OCI-LY1 (cell line): Measurements from ENCODE around the gene CENPT.
A peak's percentile ranks its signal among the peaks of the same experiment; 100 is the strongest.

Experiments used
- H2AFZ ChIP-seq: fragments of 200-600 bp; sonication (generic), shearing (Covaris generic); 2 replicates; pipeline ENCODE4 v1.6.0; 2014; ENCODE audit warnings: antibody characterized with exemption, mild to moderate bottlenecking, low read length
- H3F3A ChIP-seq: fragments of 200-600 bp; sonication (generic), shearing (Covaris generic); 2 replicates; pipeline ENCODE4 v1.6.0; 2014; ENCODE audit warnings: mild to moderate bottlenecking, antibody characterized with exemption, low read length, moderate library complexity; ENCODE audit not compliant: insufficient read depth
- H3K27ac ChIP-seq: fragments of 200-600 bp; sonication (generic); 2 replicates; pipeline ENCODE4 v1.5.1; 2014; ENCODE audit warnings: low read length, mixed run types, mild to moderate bottlenecking, low read depth; ENCODE audit not compliant: poor library complexity, severe bottlenecking
- H3K27me3 ChIP-seq: fragments of 200-600 bp; sonication (generic); 2 replicates; pipeline ENCODE4 v1.6.0; 2014; ENCODE audit warnings: antibody characterized with exemption, mild to moderate bottlenecking, low read length, moderate library complexity; ENCODE audit not compliant: insufficient read depth
- H3K36me3 ChIP-seq: fragments of 200-600 bp; sonication (generic); 2 replicates; pipeline ENCODE4 v1.6.1; 2014; ENCODE audit warnings: mild to moderate bottlenecking, antibody characterized with exemption, low read length, moderate library complexity, mixed read lengths; ENCODE audit not compliant: insufficient read depth
- H3K4me1 ChIP-seq: fragments of 200-600 bp; sonication (generic); 2 replicates; pipeline ENCODE4 v1.5.1; 2014; ENCODE audit warnings: mild to moderate bottlenecking, low read length, moderate library complexity; ENCODE audit not compliant: insufficient read depth, severe bottlenecking
- H3K4me2 ChIP-seq: fragments of 200-600 bp; sonication (generic), shearing (Covaris generic); 2 replicates; pipeline ENCODE4 v1.6.1; 2014; ENCODE audit warnings: low read length
- H3K4me3 ChIP-seq: fragments of 200-600 bp; sonication (generic); 2 replicates; pipeline ENCODE4 v1.5.1; 2014; ENCODE audit warnings: low read length, low read depth, mild to moderate bottlenecking, mixed read lengths; ENCODE audit not compliant: poor library complexity, severe bottlenecking
- H3K79me2 ChIP-seq: fragments of 200-600 bp; shearing (Covaris generic); 2 replicates; pipeline ENCODE4 v1.6.1; 2016; ENCODE audit warnings: mixed run types, low read length, mixed read lengths; ENCODE audit not compliant: insufficient read depth
- H3K9ac ChIP-seq: fragments of 200-600 bp; sonication (generic), shearing (Covaris generic); 2 replicates; pipeline ENCODE4 v1.6.1; 2014; ENCODE audit warnings: mild to moderate bottlenecking, low read length, mixed read lengths
- H3K9me2 ChIP-seq: fragments of 200-600 bp; sonication (generic), shearing (Covaris generic); 2 replicates; pipeline ENCODE4 v1.6.1; 2014; ENCODE audit warnings: low read depth, mild to moderate bottlenecking, low read length, mixed read lengths
- H3K9me3 ChIP-seq: fragments of 200-600 bp; shearing (Covaris generic); 2 replicates; pipeline ENCODE4 v1.6.1; 2014; ENCODE audit warnings: low read length, mixed read lengths
- H4K20me1 ChIP-seq: fragments of 200-600 bp; sonication (generic), shearing (Covaris generic); 2 replicates; pipeline ENCODE4 v1.6.0; 2016; ENCODE audit warnings: mild to moderate bottlenecking, low read length; ENCODE audit not compliant: insufficient read depth
- CTCF ChIP-seq: fragments of 200-600 bp; sonication (generic), shearing (Covaris generic); IDR thresholded peaks from 2 replicates; pipeline ENCODE4 v1.5.1; 2017; ENCODE audit warnings: mild to moderate bottlenecking, antibody characterized with exemption, low read length, moderate library complexity, mixed read lengths
- EZH2 ChIP-seq: fragments of 200-600 bp; sonication (generic), shearing (Covaris generic); IDR thresholded peaks from 2 replicates; pipeline ENCODE4 v1.8.0; 2017; ENCODE audit warnings: borderline replicate concordance, mixed run types, mild to moderate bottlenecking, antibody characterized with exemption, low read length, moderate library complexity, mixed read lengths

Gene CENPT

GRCh38 chr16:67814567-67814966, 32.9 kb downstream of the CENPT start:
- no peaks in the 10 kb centered on the region for H3K27me3 ChIP-seq
- H3K4me1 ChIP-seq: peaks cover 5% of the 10 kb centered on the region
- no peak overlapping the region for H3K9ac ChIP-seq
- no peaks in the 10 kb centered on the region for H3K9me3 ChIP-seq
- no peak overlapping the region for H3K4me3 ChIP-seq
- no peak overlapping the region for H3K27ac ChIP-seq
- no peaks in the 10 kb centered on the region for H3K9me2 ChIP-seq
- TF ChIP-seq EZH2 (no peak), CTCF (no peak)
- no peaks in the 10 kb centered on the region for H3F3A ChIP-seq
- H2AFZ ChIP-seq: no peak overlapping the region
- no peaks in the 10 kb centered on the region for H3K36me3 ChIP-seq
- no peak overlapping the region for H3K4me2 ChIP-seq
- no peaks in the 10 kb centered on the region for H3K79me2 ChIP-seq
- no peaks in the 10 kb centered on the region for H4K20me1 ChIP-seq

GRCh38 chr16:67811899-67812298, 35.6 kb downstream of the CENPT start:
- TF ChIP-seq CTCF (no peak), EZH2 (no peak)
- peaks cover 9% of the 10 kb centered on the region for H3K4me1 ChIP-seq
- H3K27me3 ChIP-seq: no peaks in the 10 kb centered on the region
- H3K4me3 ChIP-seq: no peak overlapping the region
- no peaks in the 10 kb centered on the region for H3K79me2 ChIP-seq
- H3K9me3 ChIP-seq: no peaks in the 10 kb centered on the region
- H3K27ac ChIP-seq: no peak overlapping the region
- no peaks in the 10 kb centered on the region for H3K36me3 ChIP-seq
- H2AFZ ChIP-seq: no peak overlapping the region
- no peaks in the 10 kb centered on the region for H3F3A ChIP-seq
- H3K9ac ChIP-seq: no peak overlapping the region
- H4K20me1 ChIP-seq: no peaks in the 10 kb centered on the region
- no peak overlapping the region for H3K4me2 ChIP-seq
- no peaks in the 10 kb centered on the region for H3K9me2 ChIP-seq

GRCh38 chr16:67807148-67807682, 40.3 kb downstream of the CENPT start:
- Histone ChIP-seq H3F3A (no peaks in the 10 kb centered on the region), H3K9ac (peak overlapping the region; percentile 56; the same call in 1 of the 2 replicates), H3K4me3 (peak overlapping the region; percentile 94), H3K27me3 (no peaks in the 10 kb centered on the region), H3K9me2 (no peaks in the 10 kb centered on the region), H3K79me2 (peaks cover 17% of the 10 kb centered on the region), H3K4me2 (peak overlapping the region; percentile 83), H3K9me3 (no peaks in the 10 kb centered on the region), H2AFZ (0 out of 2 replicates have a peak overlapping the region, but pooled peaks have one; percentile 20), H3K27ac (no peak overlapping the region), H4K20me1 (no peaks in the 10 kb centered on the region), H3K36me3 (peaks cover 12% of the 10 kb centered on the region; the same call in 1 of the 2 replicates), H3K4me1 (peaks cover 32% of the 10 kb centered on the region)
- no peak for TF ChIP-seq EZH2
- no peak; the same call in 1 of the 2 replicates for TF ChIP-seq CTCF
